SK-N-SH (cell line): ENCODE measurements around the gene MYLK. TPM values are rescaled to one million over a fixed set of nuclear protein-coding genes. Genes with fewer than 3 reads are reported as not detected.
A peak's percentile ranks its signal among the peaks of the same experiment; 100 is the strongest.

Source experiments
- CTCF ChIA-PET: fragments of 300-600, 350-600 bp; formaldehyde crosslinking; extraction: SDS; loops from one replicate; lab custom pipeline; 2021; lab: Yijun Ruan, JAX
- POLR2A ChIA-PET: fragments of 350-600 bp; sonication (Branson Sonifier 250); formaldehyde crosslinking; extraction: SDS; loops from one replicate; lab custom pipeline; 2020; ENCODE audit warnings: antibody characterized with exemption, inconsistent platforms; lab: Yijun Ruan, JAX
- DNase-seq: peaks from one replicate; pipeline ENCODE4 v3.0.0; 2012
- H2AFZ ChIP-seq: fragments of 200-600 bp; sonication (generic); 2 replicates; pipeline ENCODE4 v1.8.1; 2016; ENCODE audit warnings: antibody characterized with exemption, mild to moderate bottlenecking, low read depth
- H3F3A ChIP-seq: fragments of 200-600 bp; sonication (generic); replicated peaks from 2 replicates; pipeline ENCODE3; 2016; ENCODE audit warnings: antibody characterized with exemption, mild to moderate bottlenecking; ENCODE audit not compliant: insufficient read depth
- H3K27ac ChIP-seq, 2 experiments: fragments of 200-500 bp in 1 of 2; fragments of 200-600 bp in 1 of 2; sonication (Bioruptor generic) in 1 of 2; sonication (generic), shearing (Covaris generic) in 1 of 2; 2 replicates each; pipeline versions ENCODE4 v1.5.1 to v1.6.1; 2014 to 2016; ENCODE audit warnings: low read depth in 2 of 2, inconsistent platforms in 1 of 2, low read length in 1 of 2, mild to moderate bottlenecking in 1 of 2, mixed read lengths in 1 of 2
- H3K27me3 ChIP-seq: fragments of 200-600 bp; sonication (generic), shearing (Covaris generic); 2 replicates; pipeline ENCODE4 v1.6.1; 2016; ENCODE audit warnings: mixed run types; ENCODE audit not compliant: insufficient read depth
- H3K36me3 ChIP-seq, 2 experiments: fragments of 200-500 bp in 1 of 2; fragments of 200-600 bp in 1 of 2; sonication (Bioruptor generic) in 1 of 2; sonication (generic) in 1 of 2; replicated peaks in 1 of 2; 2 replicates each; pipeline versions ENCODE3 to v1.5.1; 2014 to 2016; ENCODE audit warnings: low read length in 1 of 2, mild to moderate bottlenecking in 1 of 2; ENCODE audit not compliant: insufficient read depth in 2 of 2, control insufficient read depth in 1 of 2
- H3K4me1 ChIP-seq, 2 experiments: fragments of 200-500 bp in 1 of 2; fragments of 200-600 bp in 1 of 2; sonication (Bioruptor generic) in 1 of 2; sonication (generic), shearing (Covaris generic) in 1 of 2; 2 replicates each; pipeline versions ENCODE4 v1.5.1 to v1.6.1; 2014 to 2016; ENCODE audit warnings: low read depth in 1 of 2, low read length in 1 of 2, mixed run types in 1 of 2; ENCODE audit not compliant: insufficient read depth in 2 of 2, control insufficient read depth in 1 of 2
- H3K4me2 ChIP-seq: fragments of 200-600 bp; sonication (generic), shearing (Covaris generic); 2 replicates; pipeline ENCODE4 v1.6.1; 2017; ENCODE audit warnings: mixed run types
- H3K4me3 ChIP-seq, 2 experiments: fragments of 200-500 bp in 1 of 2; fragments of 200-600 bp in 1 of 2; sonication (Bioruptor generic) in 1 of 2; sonication (generic), shearing (Covaris generic) in 1 of 2; 2 replicates each; pipeline versions ENCODE4 v1.5.1 to v1.8.1; 2014 to 2016; ENCODE audit warnings: low read depth in 2 of 2, inconsistent platforms in 1 of 2, low read length in 1 of 2, mild to moderate bottlenecking in 1 of 2, mixed read lengths in 1 of 2, moderate library complexity in 1 of 2
- H3K79me2 ChIP-seq: fragments of 200-600 bp; sonication (generic); 2 replicates; pipeline ENCODE4 v1.8.1; 2017; ENCODE audit warnings: mild to moderate bottlenecking; ENCODE audit not compliant: insufficient read depth
- H3K9ac ChIP-seq: fragments of 200-600 bp; sonication (generic); 2 replicates; pipeline ENCODE4 v1.6.1; 2017; ENCODE audit warnings: mixed run types
- H3K9me2 ChIP-seq: fragments of 200-600 bp; sonication (generic); 2 replicates; pipeline ENCODE4 v1.6.1; 2017; ENCODE audit warnings: mixed run types
- H3K9me3 ChIP-seq: fragments of 200-600 bp; sonication (generic); 2 replicates; pipeline ENCODE4 v1.6.1; 2017; ENCODE audit warnings: mixed run types, mild to moderate bottlenecking, moderate library complexity
- H4K20me1 ChIP-seq: fragments of 200-600 bp; sonication (generic); 2 replicates; pipeline ENCODE4 v1.6.1; 2017; ENCODE audit warnings: mild to moderate bottlenecking, mixed run types; ENCODE audit not compliant: insufficient read depth
- CHD2 ChIP-seq: fragments of 150-350 bp; IDR thresholded peaks from 2 replicates; pipeline ENCODE4 v1.6.1; 2018; ENCODE audit warnings: low read length; ENCODE audit not compliant: partially characterized antibody
- ELF1 ChIP-seq: IDR thresholded peaks from 2 replicates; pipeline ENCODE4 v1.4.0; 2012
- FOXJ3 ChIP-seq: sonication (generic); formaldehyde crosslinking; IDR thresholded peaks from 2 replicates; pipeline ENCODE4 v1.5.1; 2020; ENCODE audit warnings: mild to moderate bottlenecking, missing genetic modification reagents
- FOXM1 ChIP-seq: IDR thresholded peaks from 2 replicates; pipeline ENCODE4 v1.4.0; 2012; ENCODE audit warnings: low read depth, mild to moderate bottlenecking
- GATA2 ChIP-seq: sonication (generic); formaldehyde crosslinking; IDR thresholded peaks from 2 replicates; pipeline ENCODE4 v1.5.0; 2020; ENCODE audit warnings: mild to moderate bottlenecking, missing genetic modification reagents
- JUND ChIP-seq: IDR thresholded peaks from 2 replicates; pipeline ENCODE4 v1.4.0; 2012
- MAX ChIP-seq: IDR thresholded peaks from 2 replicates; pipeline ENCODE4 v1.4.0; 2012; ENCODE audit warnings: low read depth
- MEF2A ChIP-seq: IDR thresholded peaks from 2 replicates; pipeline ENCODE4 v1.4.0; 2012; ENCODE audit warnings: low read depth, borderline replicate concordance
- NFIC ChIP-seq: IDR thresholded peaks from 2 replicates; pipeline ENCODE4 v1.4.0; 2012; ENCODE audit warnings: borderline replicate concordance
- POLR2AphosphoS5 ChIP-seq: IDR thresholded peaks from 2 replicates; pipeline ENCODE4 v1.6.1; 2012; ENCODE audit warnings: low read depth, low read length
- RCOR1 ChIP-seq: fragments of 150-350 bp; IDR thresholded peaks from 2 replicates; pipeline ENCODE4 v1.6.1; 2017; ENCODE audit warnings: antibody characterized with exemption, low read length
- SMC3 ChIP-seq: IDR thresholded peaks from 2 replicates; pipeline ENCODE4 v1.6.1; 2012; ENCODE audit warnings: low read depth, low read length, improper control_type of control experiment
- USF2 ChIP-seq: fragments of 150-350 bp; IDR thresholded peaks from 2 replicates; pipeline ENCODE4 v1.6.1; 2017; ENCODE audit warnings: antibody characterized with exemption, low read length, low read depth, borderline replicate concordance
- ZBTB33 ChIP-seq: IDR thresholded peaks from 2 replicates; pipeline ENCODE4 v1.4.0; 2012; ENCODE audit warnings: low read depth, borderline replicate concordance
- WGBS: methylation state at CpG from one replicate; pipeline ENCODE4 v1.1.6; 2017; ENCODE audit warnings: low lambda C conversion rate; 5-methylcytosine and 5-hydroxymethylcytosine counted together
- polyA plus RNA-seq, 3 experiments: library from polyadenylated mRNA; depleted of rRNA; stranded (reverse); fragments of >200 nt; gene quantifications; 2 replicates each; pipeline ENCODE4 v1.2.3, GENCODE V29; 2012
- TF ChIP-seq, protein P1 (sequence below): IDR thresholded peaks from 2 replicates; pipeline ENCODE4; 2012
- TF ChIP-seq, protein P2 (sequence below): IDR thresholded peaks from 2 replicates; pipeline ENCODE4 v1.4.0; 2012; ENCODE audit warnings: low read depth, borderline replicate concordance
- TF ChIP-seq, protein P3 (sequence below): fragments of 200-600 bp; sonication (generic); IDR thresholded peaks from 2 replicates; pipeline ENCODE4 v1.6.1; 2017; ENCODE audit warnings: antibody characterized with exemption, mild to moderate bottlenecking, moderate library complexity

MYLK gene
- polyA plus RNA-seq, 1 of the 3 experiments (the other 2 are of a cell fraction) = 272 TPM

DNA sequence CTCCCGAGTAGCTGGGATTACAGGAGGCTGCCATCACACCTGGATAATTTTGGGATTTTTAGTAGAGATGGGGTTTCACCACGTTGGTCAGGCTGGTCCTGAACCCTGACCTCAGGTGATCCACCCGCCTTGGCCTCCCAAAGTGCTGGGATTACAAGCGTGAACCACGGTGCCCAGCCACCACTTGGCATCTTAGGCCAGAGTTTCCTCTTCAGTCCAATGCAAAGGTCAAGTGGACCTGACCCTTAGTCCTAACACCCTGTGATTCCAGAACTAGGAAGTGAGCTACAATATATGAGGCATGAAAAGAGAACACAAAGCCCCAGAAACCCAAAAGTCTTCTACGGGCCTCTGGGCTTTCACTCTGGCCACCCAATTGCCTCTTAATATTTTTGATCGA is 5.3 kb downstream of the MYLK start:
- Histone ChIP-seq H3K9ac (no peak overlapping the region), H3K4me2 (0 out of 2 replicates have a peak overlapping the region, but pooled peaks have one; percentile 10), H3K79me2 (peaks cover 100% of the 10 kb centered on the region), H3F3A (peaks cover 27% of the 10 kb centered on the region), H3K27ac (no peak overlapping the region), H3K36me3 (peaks cover 54 to 56% of the 10 kb centered on the region in 2 experiments), H3K4me1 (peaks cover 15 to 19% of the 10 kb centered on the region in 2 experiments; a peak in 2 of 4 replicates), H3K9me2 (no peaks in the 10 kb centered on the region), H3K9me3 (0 out of 2 replicates have a peak, but pooled peaks cover 5% of the 10 kb centered on the region), H2AFZ (no peak overlapping the region), H4K20me1 (no peaks in the 10 kb centered on the region), H3K27me3 (no peaks in the 10 kb centered on the region), H3K4me3 (no peak overlapping the region)
- ChIA-PET CTCF (no interaction called here), POLR2A (no interaction called here)
- WGBS = 95% methylated on average over 7 of the region's 7 CpGs
- no peak for DNase-seq
- TF ChIP-seq NFIC = no peak
- TF ChIP-seq ELF1 = no peak
- TF ChIP-seq RCOR1 = no peak
- TF ChIP-seq, protein P1, sequence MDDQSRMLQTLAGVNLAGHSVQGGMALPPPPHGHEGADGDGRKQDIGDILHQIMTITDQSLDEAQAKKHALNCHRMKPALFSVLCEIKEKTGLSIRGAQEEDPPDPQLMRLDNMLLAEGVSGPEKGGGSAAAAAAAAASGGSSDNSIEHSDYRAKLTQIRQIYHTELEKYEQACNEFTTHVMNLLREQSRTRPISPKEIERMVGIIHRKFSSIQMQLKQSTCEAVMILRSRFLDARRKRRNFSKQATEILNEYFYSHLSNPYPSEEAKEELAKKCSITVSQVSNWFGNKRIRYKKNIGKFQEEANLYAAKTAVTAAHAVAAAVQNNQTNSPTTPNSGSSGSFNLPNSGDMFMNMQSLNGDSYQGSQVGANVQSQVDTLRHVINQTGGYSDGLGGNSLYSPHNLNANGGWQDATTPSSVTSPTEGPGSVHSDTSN = no peak
- TF ChIP-seq POLR2AphosphoS5 = no peak
- TF ChIP-seq CHD2 = no peak
- TF ChIP-seq, protein P2, sequence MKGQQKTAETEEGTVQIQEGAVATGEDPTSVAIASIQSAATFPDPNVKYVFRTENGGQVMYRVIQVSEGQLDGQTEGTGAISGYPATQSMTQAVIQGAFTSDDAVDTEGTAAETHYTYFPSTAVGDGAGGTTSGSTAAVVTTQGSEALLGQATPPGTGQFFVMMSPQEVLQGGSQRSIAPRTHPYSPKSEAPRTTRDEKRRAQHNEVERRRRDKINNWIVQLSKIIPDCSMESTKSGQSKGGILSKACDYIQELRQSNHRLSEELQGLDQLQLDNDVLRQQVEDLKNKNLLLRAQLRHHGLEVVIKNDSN = no peak
- no peak for TF ChIP-seq FOXJ3 (CRISPR knock-in tag)
- TF ChIP-seq MAX = no peak
- no peak for TF ChIP-seq SMC3

- peaks cover 100% of the 10 kb centered on the region for H3K79me2 ChIP-seq
- H4K20me1 ChIP-seq = no peaks in the 10 kb centered on the region; the same call in 1 of the 2 replicates
- ChIA-PET CTCF (interaction anchor here (1.0 to 1.3 kb wide), 2 partner anchors 9 to 12 kb away, joined by 3 to 4 read pairs; no protein-coding TSS in a partner anchor), POLR2A (no interaction called here)
- no peak overlapping the region for H3K4me3 ChIP-seq
- peaks cover 11 to 24% of the 10 kb centered on the region in 2 experiments; a peak in 3 of 4 replicates for H3K4me1 ChIP-seq
- H3K9me3 ChIP-seq = 0 out of 2 replicates have a peak, but pooled peaks cover 5% of the 10 kb centered on the region
- no peaks in the 10 kb centered on the region for H3K9me2 ChIP-seq
- H3F3A ChIP-seq = peaks cover 32% of the 10 kb centered on the region
- peak overlapping the region; percentile 10 for H3K4me2 ChIP-seq
- WGBS = 79% methylated on average over 4 of the region's 4 CpGs
- peaks cover 58 to 65% of the 10 kb centered on the region in 2 experiments for H3K36me3 ChIP-seq
- no peak overlapping the region for H3K27ac ChIP-seq
- no peak overlapping the region for H2AFZ ChIP-seq
- DNase-seq = no peak
- no peaks in the 10 kb centered on the region for H3K27me3 ChIP-seq
- no peak overlapping the region for H3K9ac ChIP-seq
- TF ChIP-seq MEF2A = no peak
- TF ChIP-seq GATA2 = no peak
- TF ChIP-seq ZBTB33 = no peak
- TF ChIP-seq, protein P3, sequence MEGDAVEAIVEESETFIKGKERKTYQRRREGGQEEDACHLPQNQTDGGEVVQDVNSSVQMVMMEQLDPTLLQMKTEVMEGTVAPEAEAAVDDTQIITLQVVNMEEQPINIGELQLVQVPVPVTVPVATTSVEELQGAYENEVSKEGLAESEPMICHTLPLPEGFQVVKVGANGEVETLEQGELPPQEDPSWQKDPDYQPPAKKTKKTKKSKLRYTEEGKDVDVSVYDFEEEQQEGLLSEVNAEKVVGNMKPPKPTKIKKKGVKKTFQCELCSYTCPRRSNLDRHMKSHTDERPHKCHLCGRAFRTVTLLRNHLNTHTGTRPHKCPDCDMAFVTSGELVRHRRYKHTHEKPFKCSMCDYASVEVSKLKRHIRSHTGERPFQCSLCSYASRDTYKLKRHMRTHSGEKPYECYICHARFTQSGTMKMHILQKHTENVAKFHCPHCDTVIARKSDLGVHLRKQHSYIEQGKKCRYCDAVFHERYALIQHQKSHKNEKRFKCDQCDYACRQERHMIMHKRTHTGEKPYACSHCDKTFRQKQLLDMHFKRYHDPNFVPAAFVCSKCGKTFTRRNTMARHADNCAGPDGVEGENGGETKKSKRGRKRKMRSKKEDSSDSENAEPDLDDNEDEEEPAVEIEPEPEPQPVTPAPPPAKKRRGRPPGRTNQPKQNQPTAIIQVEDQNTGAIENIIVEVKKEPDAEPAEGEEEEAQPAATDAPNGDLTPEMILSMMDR = no peak
- no peak for TF ChIP-seq JUND
- TF ChIP-seq NFIC = no peak
- no peak for TF ChIP-seq USF2
- TF ChIP-seq, protein P1 = no peak
- TF ChIP-seq POLR2AphosphoS5 = no peak; the same call in 1 of the 2 replicates
- TF ChIP-seq FOXM1 = no peak
Observed at GRCh38 chr3:123877965-123878364, 6.2 kb downstream of the MYLK start.
